Stimulated activated CD8-positive, alpha-beta memory T cell treated with anti-CD3 and anti-CD28 coated beads, Interleukin-2, amount 100 ng/mL, for 48 hours (primary cell): ENCODE data around the gene TBCC.
"Not testable (repeated sequence)": the region's sequence is repeated elsewhere in the genome, so short reads cannot be mapped to it uniquely, and the experiment has no call there.

ENCODE experiments used
- DNase-seq, 2 donors: peaks; one replicate each; pipeline ENCODE4 v3.0.0-alpha.2; 2020; ENCODE audit warnings: low read depth in 2 of 2

Gene TBCC

GRCh38 chr6:42745640-42746462 is at the start of gene TBCC:
Gene TBCC (minus strand): TSS chr6:42746103. CDS start chr6:42746073, 30 bp downstream.
- peak; percentile 80 to 84 for DNase-seq

GRCh38 chr6:42795651-42796050 is 49.7 kb upstream of the TBCC start:
- no peak for DNase-seq

GRCh38 chr6:42791706-42792320 is 45.9 kb upstream of the TBCC start:
- no peak for DNase-seq

- no peak for DNase-seq
These were observed 44.8 kb upstream of the TBCC start for GRCh38 chr6:42790549-42791181.

GRCh38 chr6:42788671-42789070 is 42.8 kb upstream of the TBCC start:
- no peak for DNase-seq

GRCh38 chr6:42787063-42787472 is 41.2 kb upstream of the TBCC start:
- no peak for DNase-seq

- no peak for DNase-seq
These were observed 40.7 kb upstream of the TBCC start for GRCh38 chr6:42786525-42786985.

- DNase-seq, result no peak
These were observed 39.0 kb upstream of the TBCC start for GRCh38 chr6:42784717-42785498.

- no peak for DNase-seq
These were observed 38.2 kb upstream of the TBCC start for GRCh38 chr6:42783876-42784642.

- DNase-seq, result peak; percentile 43 to 49
These were observed 37.4 kb upstream of the TBCC start for GRCh38 chr6:42783177-42783875.

GRCh38 chr6:42782689-42783176 is 36.8 kb upstream of the TBCC start:
- peak in 1 of 2 donors; percentile 55 for DNase-seq

- DNase-seq, result peak; percentile 52 to 55
These were observed 36.1 kb upstream of the TBCC start, which contains the start of gene BICRAL for GRCh38 chr6:42781796-42782688. Gene BICRAL (plus strand): TSS chr6:42782052. CDS start chr6:42822023, 39,971 bp downstream.

- DNase-seq, result no peak
These were observed 35.6 kb upstream of the TBCC start for GRCh38 chr6:42781546-42781795.

- DNase-seq, result no peak
These were observed 33.6 kb upstream of the TBCC start for GRCh38 chr6:42779521-42779920.

GRCh38 chr6:42778122-42778521 is 32.2 kb upstream of the TBCC start:
- DNase-seq, result no peak

- no peak for DNase-seq
These were observed 31.4 kb upstream of the TBCC start for GRCh38 chr6:42777126-42777822.

GRCh38 chr6:42774821-42775487 is 29.1 kb upstream of the TBCC start:
- DNase-seq, result not testable (repeated sequence)

GRCh38 chr6:42774201-42774600 is 28.3 kb upstream of the TBCC start:
- no peak for DNase-seq
